HCT116 (cell line): Measurements from ENCODE around the gene MUC4. TPM values are rescaled to one million over a fixed set of nuclear protein-coding genes. Genes with fewer than 3 reads are reported as not detected.

Experiments used
- ATAC-seq: fragments of 200-7000 bp; cut with Tn5 transposase; 2 replicates; pipeline ENCODE4 v1.9.1; 2020; ENCODE audit warnings: mild to moderate bottlenecking, moderate library complexity
- BruUV-seq: library from RNA; stranded (reverse); fragments of 400-500 nt; replicated peaks from 2 replicates; lab custom pipeline; 2021; lab: Mats Ljungman, UMichigan
- CTCF ChIA-PET: fragments of 300-600 bp; sonication (Branson Sonifier 250); formaldehyde crosslinking; loops from one replicate; lab custom pipeline; 2021; ENCODE audit warnings: antibody characterized with exemption; lab: Charles Lee
- POLR2A ChIA-PET: fragments of 300-600, 350-600 bp; sonication (Branson Sonifier 250); formaldehyde crosslinking; loops from one replicate; lab custom pipeline; 2021; ENCODE audit warnings: antibody characterized with exemption; lab: Charles Lee
- RAD21 ChIA-PET, 2 experiments: fragments of 300-600 bp; sonication (Branson Sonifier 250); formaldehyde crosslinking; loops; one replicate each; lab custom pipeline; 2023; ENCODE audit warnings: low total read pairs in 2 of 2; ENCODE audit not compliant: uncharacterized antibody in 2 of 2, unreplicated experiment in 2 of 2, low non-redundant PET in 1 of 2; lab: Charles Lee
- DNase-seq: peaks from one replicate; pipeline ENCODE4 v3.0.0-alpha.2; 2010; ENCODE audit warnings: low read depth, low spot score
- H2AFZ ChIP-seq: fragments of 200-600 bp; shearing (Covaris generic), sonication (generic); 2 replicates; pipeline ENCODE4 v1.6.1; 2017; ENCODE audit warnings: low read depth, mixed run types, mixed read lengths, antibody characterized with exemption, low read length; ENCODE audit not compliant: poor library complexity, severe bottlenecking
- H3K27ac ChIP-seq: 2 replicates; pipeline ENCODE4 v1.5.1; 2012; ENCODE audit warnings: low read depth, low read length
- H3K27me3 ChIP-seq: fragments of 200-600 bp; sonication (generic); 2 replicates; pipeline ENCODE4 v1.6.1; 2016; ENCODE audit warnings: mixed run types, low read length, mixed read lengths; ENCODE audit not compliant: insufficient read depth
- H3K36me3 ChIP-seq, 2 experiments: fragments of 200-500 bp in 1 of 2; fragments of 200-600 bp in 1 of 2; sonication (Bioruptor generic) in 1 of 2; sonication (generic) in 1 of 2; 2 replicates each; pipeline versions ENCODE4 v1.5.1 to v1.6.1; 2014 to 2016; ENCODE audit warnings: low read length in 2 of 2, inconsistent platforms in 1 of 2, mixed read lengths in 1 of 2, mixed run types in 1 of 2; ENCODE audit not compliant: insufficient read depth in 2 of 2, control insufficient read depth in 1 of 2
- H3K4me1 ChIP-seq, 2 experiments: fragments of 200-600 bp in 1 of 2; sonication (generic) in 1 of 2; 2 replicates each; pipeline versions ENCODE4 v1.5.1 to v1.6.1; 2012 to 2017; ENCODE audit warnings: low read length in 2 of 2, inconsistent platforms in 1 of 2, mild to moderate bottlenecking in 1 of 2, mixed read lengths in 1 of 2, mixed run types in 1 of 2, moderate library complexity in 1 of 2; ENCODE audit not compliant: insufficient read depth in 2 of 2, control insufficient read depth in 1 of 2
- H3K4me2 ChIP-seq: fragments of 200-600 bp; sonication (generic); 2 replicates; pipeline ENCODE4 v1.6.1; 2017; ENCODE audit warnings: mixed run types, low read length, mixed read lengths
- H3K4me3 ChIP-seq, 2 experiments: fragments of 200-600 bp in 1 of 2; sonication (generic) in 1 of 2; replicated peaks in 1 of 2; 2 replicates each; pipeline ENCODE4 v1.5.1; 2011 to 2016; ENCODE audit warnings: low read length in 2 of 2, control low read depth in 1 of 2, low read depth in 1 of 2, mild to moderate bottlenecking in 1 of 2, mixed read lengths in 1 of 2, mixed run types in 1 of 2
- H3K79me2 ChIP-seq: fragments of 200-600 bp; sonication (generic); 2 replicates; pipeline ENCODE4 v1.6.1; 2017; ENCODE audit warnings: mild to moderate bottlenecking, mixed run types, low read length, moderate library complexity, mixed read lengths; ENCODE audit not compliant: insufficient read depth
- H3K9ac ChIP-seq: fragments of 200-600 bp; sonication (generic); 2 replicates; pipeline ENCODE4 v1.6.1; 2016; ENCODE audit warnings: low read length, mixed read lengths
- H3K9me2 ChIP-seq: fragments of 200-600 bp; sonication (generic), shearing (Covaris generic); 2 replicates; pipeline ENCODE4 v1.6.1; 2017; ENCODE audit warnings: mixed run types, mild to moderate bottlenecking, moderate library complexity; ENCODE audit not compliant: insufficient read depth
- H3K9me3 ChIP-seq, 2 experiments: fragments of 200-500 bp in 1 of 2; fragments of 200-600 bp in 1 of 2; sonication (Bioruptor generic) in 1 of 2; sonication (generic) in 1 of 2; 2 replicates each; pipeline ENCODE4 v1.6.1; 2014 to 2017; ENCODE audit warnings: low read length in 2 of 2, mixed read lengths in 2 of 2, inconsistent platforms in 1 of 2, low read depth in 1 of 2, mild to moderate bottlenecking in 1 of 2, mixed run types in 1 of 2, moderate library complexity in 1 of 2; ENCODE audit not compliant: control insufficient read depth in 1 of 2, insufficient read depth in 1 of 2
- H4K20me1 ChIP-seq: fragments of 200-600 bp; sonication (generic), shearing (Covaris generic); 2 replicates; pipeline ENCODE4 v1.6.1; 2017; ENCODE audit warnings: mixed run types, mild to moderate bottlenecking, moderate library complexity; ENCODE audit not compliant: insufficient read depth
- CEBPB ChIP-seq: IDR thresholded peaks from 2 replicates; pipeline ENCODE4 v1.6.1; 2012; ENCODE audit warnings: low read depth
- ELF1 ChIP-seq: IDR thresholded peaks from 2 replicates; pipeline ENCODE4 v1.6.1; 2012; ENCODE audit warnings: low read depth, borderline replicate concordance
- EZH2phosphoT487 ChIP-seq: fragments of 200-600 bp; IDR thresholded peaks from 2 replicates; pipeline ENCODE4 v1.6.1; 2018; ENCODE audit warnings: antibody characterized with exemption, borderline replicate concordance
- FOSL1 ChIP-seq: IDR thresholded peaks from 2 replicates; pipeline ENCODE4 v1.6.1; 2012; ENCODE audit warnings: low read depth
- POLR2A ChIP-seq: IDR thresholded peaks from 2 replicates; pipeline ENCODE4 v1.7.0; 2011; ENCODE audit warnings: borderline replicate concordance; ENCODE audit not compliant: insufficient read depth, insufficient read length; ENCODE audit errors: extremely low read depth
- POLR2AphosphoS5 ChIP-seq: IDR thresholded peaks from 2 replicates; pipeline ENCODE4 v1.6.1; 2011; ENCODE audit warnings: mild to moderate bottlenecking, low read depth, low read length, moderate library complexity
- SIN3A ChIP-seq: IDR thresholded peaks from 2 replicates; pipeline ENCODE4 v1.6.1; 2012; ENCODE audit warnings: low read depth
- SP1 ChIP-seq: IDR thresholded peaks from 2 replicates; pipeline ENCODE4 v1.6.1; 2012; ENCODE audit warnings: low read depth
- SRF ChIP-seq: IDR thresholded peaks from 2 replicates; pipeline ENCODE4 v1.6.1; 2012; ENCODE audit warnings: low read depth
- ZFX ChIP-seq: fragments of 450-650 bp; IDR thresholded peaks from 2 replicates; pipeline ENCODE4 v1.6.1; 2017
- intact Hi-C: fragments of 100-400 bp; cut with micrococcal nuclease; formaldehyde crosslinking; loops from 2 replicates; pipeline ENCODE4 v1.10.0; 2022
- microRNA counts: library from miRNA; unstranded; fragments of <30 nt; microRNA quantifications from one replicate; lab custom pipeline; 2015
- microRNA-seq: library from miRNA; unstranded; fragments of <30 nt; microRNA quantifications from one replicate; pipeline ENCODE4, GENCODE V29; 2016; ENCODE audit warnings: borderline number of aligned reads
- total RNA-seq: library from RNA; stranded (reverse); gene quantifications from one replicate; pipeline ENCODE4 v1.2.1, GENCODE V29; 2021; ENCODE audit not compliant: unreplicated experiment
- TF ChIP-seq, protein P1 (sequence below): IDR thresholded peaks from 2 replicates; pipeline ENCODE4 v1.6.1; 2012; ENCODE audit warnings: low read depth
- TF ChIP-seq, protein P2 (sequence below): IDR thresholded peaks from 2 replicates; pipeline ENCODE4 v1.6.1; 2011; ENCODE audit warnings: mild to moderate bottlenecking, low read length, moderate library complexity; ENCODE audit not compliant: insufficient replicate concordance; ENCODE audit errors: extremely low read depth

MUC4 gene
- total RNA-seq, 1 experiment from 2014 or later: 0.64 TPM

GRCh38 chr3:195697582-195698324 is 114.0 kb downstream of the MUC4 start:
- H2AFZ ChIP-seq: no peak overlapping the region
- no peaks in the 10 kb centered on the region for H3K27me3 ChIP-seq
- TF ChIP-seq POLR2AphosphoS5 (no peak; the same call in 1 of the 2 replicates), FOSL1 (no peak), EZH2phosphoT487 (no peak), SP1 (no peak), ELF1 (no peak), SIN3A (no peak), POLR2A (no peak), SRF (no peak), CEBPB (no peak), ZFX (no peak)
- TF ChIP-seq, protein P1, sequence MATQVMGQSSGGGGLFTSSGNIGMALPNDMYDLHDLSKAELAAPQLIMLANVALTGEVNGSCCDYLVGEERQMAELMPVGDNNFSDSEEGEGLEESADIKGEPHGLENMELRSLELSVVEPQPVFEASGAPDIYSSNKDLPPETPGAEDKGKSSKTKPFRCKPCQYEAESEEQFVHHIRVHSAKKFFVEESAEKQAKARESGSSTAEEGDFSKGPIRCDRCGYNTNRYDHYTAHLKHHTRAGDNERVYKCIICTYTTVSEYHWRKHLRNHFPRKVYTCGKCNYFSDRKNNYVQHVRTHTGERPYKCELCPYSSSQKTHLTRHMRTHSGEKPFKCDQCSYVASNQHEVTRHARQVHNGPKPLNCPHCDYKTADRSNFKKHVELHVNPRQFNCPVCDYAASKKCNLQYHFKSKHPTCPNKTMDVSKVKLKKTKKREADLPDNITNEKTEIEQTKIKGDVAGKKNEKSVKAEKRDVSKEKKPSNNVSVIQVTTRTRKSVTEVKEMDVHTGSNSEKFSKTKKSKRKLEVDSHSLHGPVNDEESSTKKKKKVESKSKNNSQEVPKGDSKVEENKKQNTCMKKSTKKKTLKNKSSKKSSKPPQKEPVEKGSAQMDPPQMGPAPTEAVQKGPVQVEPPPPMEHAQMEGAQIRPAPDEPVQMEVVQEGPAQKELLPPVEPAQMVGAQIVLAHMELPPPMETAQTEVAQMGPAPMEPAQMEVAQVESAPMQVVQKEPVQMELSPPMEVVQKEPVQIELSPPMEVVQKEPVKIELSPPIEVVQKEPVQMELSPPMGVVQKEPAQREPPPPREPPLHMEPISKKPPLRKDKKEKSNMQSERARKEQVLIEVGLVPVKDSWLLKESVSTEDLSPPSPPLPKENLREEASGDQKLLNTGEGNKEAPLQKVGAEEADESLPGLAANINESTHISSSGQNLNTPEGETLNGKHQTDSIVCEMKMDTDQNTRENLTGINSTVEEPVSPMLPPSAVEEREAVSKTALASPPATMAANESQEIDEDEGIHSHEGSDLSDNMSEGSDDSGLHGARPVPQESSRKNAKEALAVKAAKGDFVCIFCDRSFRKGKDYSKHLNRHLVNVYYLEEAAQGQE: no peak
- TF ChIP-seq, protein P2, sequence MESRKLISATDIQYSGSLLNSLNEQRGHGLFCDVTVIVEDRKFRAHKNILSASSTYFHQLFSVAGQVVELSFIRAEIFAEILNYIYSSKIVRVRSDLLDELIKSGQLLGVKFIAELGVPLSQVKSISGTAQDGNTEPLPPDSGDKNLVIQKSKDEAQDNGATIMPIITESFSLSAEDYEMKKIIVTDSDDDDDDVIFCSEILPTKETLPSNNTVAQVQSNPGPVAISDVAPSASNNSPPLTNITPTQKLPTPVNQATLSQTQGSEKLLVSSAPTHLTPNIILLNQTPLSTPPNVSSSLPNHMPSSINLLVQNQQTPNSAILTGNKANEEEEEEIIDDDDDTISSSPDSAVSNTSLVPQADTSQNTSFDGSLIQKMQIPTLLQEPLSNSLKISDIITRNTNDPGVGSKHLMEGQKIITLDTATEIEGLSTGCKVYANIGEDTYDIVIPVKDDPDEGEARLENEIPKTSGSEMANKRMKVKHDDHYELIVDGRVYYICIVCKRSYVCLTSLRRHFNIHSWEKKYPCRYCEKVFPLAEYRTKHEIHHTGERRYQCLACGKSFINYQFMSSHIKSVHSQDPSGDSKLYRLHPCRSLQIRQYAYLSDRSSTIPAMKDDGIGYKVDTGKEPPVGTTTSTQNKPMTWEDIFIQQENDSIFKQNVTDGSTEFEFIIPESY: no peak
- POLR2A ChIA-PET: no interaction called here
- peaks cover 0 to 3% of the 10 kb centered on the region in 2 experiments; a peak in 2 of 4 replicates for H3K36me3 ChIP-seq
- peak; percentile 33; the same call in 1 of the 2 replicates for ATAC-seq
- RAD21 ChIA-PET: no interaction called here
- no peak for DNase-seq
- H3K4me1 ChIP-seq: peaks cover 0 to 17% of the 10 kb centered on the region in 2 experiments; a peak in 2 of 4 replicates
- CTCF ChIA-PET: no interaction called here
- no peaks in the 10 kb centered on the region for H3K79me2 ChIP-seq
- no peaks in the 10 kb centered on the region for H4K20me1 ChIP-seq
- no peaks in the 10 kb centered on the region for H3K9me3 ChIP-seq
- intact Hi-C loops: no loop called here
- H3K4me3 ChIP-seq: no peak overlapping the region
- H3K9me2 ChIP-seq: no peaks in the 10 kb centered on the region
- H3K27ac ChIP-seq: no peak overlapping the region
- BruUV-seq: no TSS peak
- no peak overlapping the region for H3K9ac ChIP-seq
- H3K4me2 ChIP-seq: 0 out of 2 replicates have a peak overlapping the region, but pooled peaks have one; percentile 10

MicroRNA genes within 50 kb of the gene (microRNA counts, 767-probe panel; counts per million panel counts)
- microRNA hsa-miR-570-3p (lab: Ali Mortazavi, UCI): not detected

Small RNAs within 50 kb of the gene (microRNA-seq; reads per million reads assigned to microRNA genes)
- gene MIR570: 2.4 reads per million

Other genes with a start within 250 kb of the MUC4 start
- gene APOD, start 228.0 kb downstream of the MUC4 start, total RNA-seq: 0.76 TPM
- gene MUC20, start 91.0 kb downstream of the MUC4 start, total RNA-seq: 2.4 TPM
- gene TNK2, start 96.6 kb upstream of the MUC4 start, total RNA-seq: 55.1 TPM